Common myeloid progenitor, CD34-positive (primary cell): ENCODE measurements around the gene PPP2R2B.

Source experiments
- CTCF ChIA-PET: fragments of 350-600 bp; sonication (Branson Sonifier 250); formaldehyde crosslinking; loops from one replicate; lab custom pipeline; 2021; ENCODE audit warnings: antibody characterized with exemption; lab: Charles Lee
- POLR2A ChIA-PET: fragments of 350-600 bp; sonication (Branson Sonifier 250); formaldehyde crosslinking; loops from one replicate; lab custom pipeline; 2021; ENCODE audit warnings: antibody characterized with exemption; lab: Charles Lee
- DNase-seq, 3 donors: peaks; one replicate each; pipeline versions ENCODE4 v3.0.0 to v3.0.0-alpha.2; 2013
- H3K27ac ChIP-seq, 2 experiments: 1 replicate in 1 of 2; 2 replicates in 1 of 2; pipeline ENCODE4 v1.7.0; 2013; ENCODE audit warnings: inconsistent platforms in 2 of 2, low read length in 2 of 2, mild to moderate bottlenecking in 2 of 2, low read depth in 1 of 2, moderate library complexity in 1 of 2; ENCODE audit not compliant: severe bottlenecking in 2 of 2, insufficient read depth in 1 of 2, poor library complexity in 1 of 2
- H3K27me3 ChIP-seq, 5 experiments: replicated peaks in 2 of 5; 1 replicate in 3 of 5; 2 replicates in 2 of 5; pipeline versions ENCODE4 v1.6.1 to v1.7.0; 2013; ENCODE audit warnings: low read length in 4 of 5, mild to moderate bottlenecking in 2 of 5, moderate library complexity in 2 of 5, inconsistent platforms in 1 of 5; ENCODE audit not compliant: insufficient read depth in 5 of 5, control insufficient read depth in 4 of 5
- H3K36me3 ChIP-seq, 4 experiments: 1 replicate in 2 of 4; 2 replicates in 2 of 4; pipeline versions ENCODE4 v1.6.1 to v1.7.0; 2013; ENCODE audit warnings: low read length in 3 of 4, control low read depth in 1 of 4, mild to moderate bottlenecking in 1 of 4; ENCODE audit not compliant: control insufficient read depth in 4 of 4, insufficient read depth in 4 of 4
- H3K4me1 ChIP-seq, 4 experiments: 1 replicate in 3 of 4; 2 replicates in 1 of 4; pipeline versions ENCODE4 v1.6.1 to v1.7.1; 2013; ENCODE audit warnings: low read length in 3 of 4, mild to moderate bottlenecking in 3 of 4, control low read depth in 1 of 4, inconsistent platforms in 1 of 4, moderate library complexity in 1 of 4; ENCODE audit not compliant: control insufficient read depth in 4 of 4, insufficient read depth in 4 of 4; ENCODE audit errors: control extremely low read depth in 1 of 4
- H3K4me3 ChIP-seq, 7 experiments: 1 replicate in 4 of 7; 2 replicates in 3 of 7; pipeline versions ENCODE4 v1.5.1 to v1.7.0; 2013; ENCODE audit warnings: mild to moderate bottlenecking in 7 of 7, low read length in 6 of 7, moderate library complexity in 6 of 7, inconsistent platforms in 2 of 7, low read depth in 2 of 7, control low read depth in 1 of 7; ENCODE audit not compliant: insufficient read depth in 4 of 7, control insufficient read depth in 1 of 7; ENCODE audit errors: extremely low read depth in 1 of 7
- H3K9me3 ChIP-seq, 5 experiments: 1 replicate in 4 of 5; 2 replicates in 1 of 5; pipeline versions ENCODE4 v1.6.1 to v1.7.1; 2013; ENCODE audit warnings: low read length in 4 of 5, mild to moderate bottlenecking in 2 of 5, inconsistent platforms in 1 of 5, low read depth in 1 of 5, moderate library complexity in 1 of 5; ENCODE audit not compliant: control insufficient read depth in 4 of 5, insufficient read depth in 2 of 5; ENCODE audit errors: control extremely low read depth in 1 of 5
- WGBS: methylation state at CpG from one replicate; pipeline ENCODE4 v1.1.5; 2013; ENCODE audit not compliant: insufficient coverage; 5-methylcytosine and 5-hydroxymethylcytosine counted together

Gene PPP2R2B

DNA sequence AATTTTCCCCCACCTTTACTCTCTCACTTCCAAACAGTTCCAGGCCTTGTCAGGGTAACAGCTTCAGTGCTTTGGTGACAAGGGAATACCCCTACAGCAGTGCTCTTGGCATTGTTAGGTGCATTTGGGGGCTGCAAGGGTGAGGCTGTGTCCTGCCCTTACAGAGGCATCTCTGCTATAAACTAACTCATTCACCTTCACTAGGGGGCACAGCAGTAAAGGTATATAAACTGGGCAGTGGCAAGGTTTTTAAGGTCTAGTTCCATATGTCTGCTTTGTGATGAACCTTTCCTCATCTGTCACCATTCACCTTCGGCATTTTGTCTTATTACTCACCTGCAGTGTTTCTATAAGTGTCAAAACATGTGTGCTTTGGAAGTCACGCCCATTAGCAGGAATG is 283.5 kb downstream of the PPP2R2B start:
- ChIA-PET CTCF (interaction anchor here (1.2 kb wide), 1 partner anchor 373 kb away, joined by 3 read pairs; no protein-coding TSS in a partner anchor), POLR2A (no interaction called here)
- H3K27me3 ChIP-seq, result peaks cover 0 to 2% (median 0%) of the 10 kb centered on the region in 5 experiments
- H3K4me3 ChIP-seq, result no peak overlapping the region
- no peaks in the 10 kb centered on the region for H3K4me1 ChIP-seq
- H3K9me3 ChIP-seq, result no peaks in the 10 kb centered on the region
- no peak overlapping the region for H3K27ac ChIP-seq
- H3K36me3 ChIP-seq, result no peaks in the 10 kb centered on the region
- DNase-seq, result no peak
- WGBS, result 94% methylated on average over 2 of the region's 2 CpGs

DNA sequence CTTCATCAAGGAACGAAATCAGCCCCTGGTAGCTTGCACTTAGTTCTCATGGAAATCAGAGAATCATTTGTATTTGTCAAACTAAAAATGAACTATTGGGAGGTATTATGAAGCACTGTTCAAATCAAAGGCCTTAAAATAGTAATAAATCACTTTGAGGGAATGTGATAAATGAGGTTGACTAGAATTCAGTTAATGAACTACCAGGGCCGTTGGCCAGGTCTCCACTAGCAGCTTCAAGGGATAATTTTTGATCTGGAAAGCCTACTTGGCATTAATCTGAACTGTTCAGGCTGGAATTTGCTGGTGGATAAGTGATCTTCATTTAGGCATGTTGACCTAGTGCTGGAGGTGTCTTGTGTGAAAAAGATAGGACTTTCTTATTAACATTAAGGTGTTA is 286.2 kb downstream of the PPP2R2B start:
- no peaks in the 10 kb centered on the region for H3K9me3 ChIP-seq
- POLR2A ChIA-PET, result no interaction called here
- peaks cover 0 to 2% (median 0%) of the 10 kb centered on the region in 5 experiments for H3K27me3 ChIP-seq
- no peak overlapping the region for H3K27ac ChIP-seq
- WGBS, result 100% methylated on average over 1 of the region's 2 CpGs
- H3K4me3 ChIP-seq, result no peak overlapping the region
- CTCF ChIA-PET, result no interaction called here
- no peaks in the 10 kb centered on the region for H3K36me3 ChIP-seq
- no peak for DNase-seq
- no peaks in the 10 kb centered on the region for H3K4me1 ChIP-seq

DNA sequence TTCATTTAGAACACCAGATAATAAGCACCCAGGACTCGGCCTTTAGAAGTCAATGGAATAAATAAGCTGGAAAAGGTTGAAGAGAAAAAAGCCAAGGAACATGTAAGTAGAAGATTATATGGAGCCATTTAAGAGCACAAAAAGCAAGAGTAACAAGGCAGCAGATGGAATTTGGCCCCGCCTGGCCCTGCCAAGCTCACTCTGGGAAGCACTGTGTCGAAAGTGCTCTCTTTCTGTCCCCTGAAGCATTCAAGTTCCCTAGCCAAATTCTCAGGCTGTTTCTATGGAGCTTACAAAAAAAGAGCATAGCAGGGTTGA is 289.6 kb downstream of the PPP2R2B start:
- POLR2A ChIA-PET, result no interaction called here
- CTCF ChIA-PET, result no interaction called here
- no peaks in the 10 kb centered on the region for H3K36me3 ChIP-seq
- H3K27me3 ChIP-seq, result no peaks in the 10 kb centered on the region
- no peaks in the 10 kb centered on the region for H3K9me3 ChIP-seq
- no peak for DNase-seq
- no peak overlapping the region for H3K27ac ChIP-seq
- H3K4me3 ChIP-seq, result no peak overlapping the region
- no peaks in the 10 kb centered on the region for H3K4me1 ChIP-seq
- 96% methylated on average over 2 of the region's 3 CpGs for WGBS

DNA sequence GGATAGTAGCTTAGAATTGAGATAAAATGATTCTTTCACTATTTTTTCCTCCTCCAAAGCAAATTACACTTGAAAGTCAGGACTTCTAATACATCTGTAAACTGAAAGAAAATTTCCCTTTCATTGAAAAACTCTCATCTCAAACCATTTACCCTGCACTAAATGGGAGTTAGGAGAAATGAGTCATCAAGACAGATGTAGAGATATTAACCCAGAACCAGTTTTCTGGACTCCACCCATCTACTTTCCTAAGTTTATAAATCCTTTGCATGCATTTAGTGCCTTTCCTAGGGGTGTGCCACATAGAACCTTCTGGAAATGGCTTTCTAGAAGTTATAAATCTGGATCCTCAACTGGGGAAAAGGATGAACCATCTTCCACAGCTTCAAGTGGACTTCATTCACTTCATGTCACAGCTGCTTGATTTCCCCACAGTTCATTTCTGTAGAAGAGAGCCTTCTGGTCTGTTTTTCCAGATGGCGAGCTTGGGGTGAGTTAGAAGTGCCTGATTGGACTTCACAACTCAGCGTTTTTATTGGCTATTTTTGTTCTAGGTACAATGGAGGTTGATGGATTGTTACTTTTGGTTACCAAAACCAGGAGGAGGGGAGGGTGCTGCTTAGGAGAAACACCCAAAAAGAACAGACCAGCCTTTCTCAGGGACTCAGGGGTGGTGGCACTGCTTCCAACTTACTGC is 290.1 kb downstream of the PPP2R2B start:
- 90% methylated on average over 2 of the region's 2 CpGs for WGBS
- Histone ChIP-seq H3K4me1 (no peaks in the 10 kb centered on the region), H3K27ac (no peak overlapping the region), H3K36me3 (no peaks in the 10 kb centered on the region), H3K9me3 (no peaks in the 10 kb centered on the region), H3K4me3 (no peak overlapping the region), H3K27me3 (no peaks in the 10 kb centered on the region)
- DNase-seq, result no peak
- POLR2A ChIA-PET, result no interaction called here
- CTCF ChIA-PET, result no interaction called here

DNA sequence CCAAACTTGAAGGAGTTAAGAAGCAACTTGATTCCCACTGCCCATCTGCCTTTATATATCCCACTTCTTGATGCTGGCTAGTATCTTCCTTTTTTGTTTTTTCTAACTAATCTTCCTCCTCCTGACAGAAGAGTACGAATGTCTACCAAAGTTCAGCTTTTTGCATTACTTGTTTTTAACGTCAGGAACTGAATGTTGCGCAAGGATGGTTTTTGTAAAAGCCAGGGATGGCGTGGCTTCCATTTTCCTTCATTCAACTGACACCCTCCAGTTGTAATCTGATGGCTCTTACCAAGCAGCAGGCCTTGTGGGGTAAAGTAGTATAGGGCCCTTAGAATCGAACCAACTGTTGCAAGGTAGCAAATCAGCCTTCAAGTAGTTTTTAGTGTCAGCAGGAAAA is 291.8 kb downstream of the PPP2R2B start:
- ChIA-PET POLR2A (no interaction called here), CTCF (no interaction called here)
- DNase-seq, result no peak
- Histone ChIP-seq H3K36me3 (no peaks in the 10 kb centered on the region), H3K27me3 (no peaks in the 10 kb centered on the region), H3K9me3 (no peaks in the 10 kb centered on the region), H3K4me3 (no peak overlapping the region), H3K27ac (no peak overlapping the region), H3K4me1 (no peaks in the 10 kb centered on the region)
- 96% methylated on average over 4 of the region's 5 CpGs for WGBS

DNA sequence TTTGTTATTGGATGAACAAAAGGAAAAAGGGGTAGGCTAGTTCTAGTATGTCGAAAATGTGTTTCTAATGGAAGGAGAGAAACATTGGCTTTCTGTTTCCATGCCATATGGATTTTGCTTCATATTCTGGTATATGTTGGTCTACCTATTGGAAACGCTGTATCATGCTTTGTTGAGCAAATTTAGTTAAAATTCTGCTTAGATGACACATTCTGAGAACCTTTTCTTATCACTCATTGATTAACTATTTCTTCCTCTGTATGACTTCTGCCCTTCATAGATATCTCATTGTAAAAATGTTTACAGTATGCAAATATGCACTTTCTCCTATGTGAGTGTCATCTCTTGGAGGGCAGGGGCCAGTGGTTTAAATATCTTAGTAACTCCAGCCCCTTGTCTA is 293.8 kb downstream of the PPP2R2B start:
- H3K4me1 ChIP-seq, result no peaks in the 10 kb centered on the region
- ChIA-PET CTCF (no interaction called here), POLR2A (no interaction called here)
- no peaks in the 10 kb centered on the region for H3K36me3 ChIP-seq
- H3K9me3 ChIP-seq, result no peaks in the 10 kb centered on the region
- H3K27ac ChIP-seq, result no peak overlapping the region
- no peak overlapping the region for H3K4me3 ChIP-seq
- WGBS, result 84% methylated on average over 2 of the region's 2 CpGs
- no peak for DNase-seq
- no peaks in the 10 kb centered on the region for H3K27me3 ChIP-seq

DNA sequence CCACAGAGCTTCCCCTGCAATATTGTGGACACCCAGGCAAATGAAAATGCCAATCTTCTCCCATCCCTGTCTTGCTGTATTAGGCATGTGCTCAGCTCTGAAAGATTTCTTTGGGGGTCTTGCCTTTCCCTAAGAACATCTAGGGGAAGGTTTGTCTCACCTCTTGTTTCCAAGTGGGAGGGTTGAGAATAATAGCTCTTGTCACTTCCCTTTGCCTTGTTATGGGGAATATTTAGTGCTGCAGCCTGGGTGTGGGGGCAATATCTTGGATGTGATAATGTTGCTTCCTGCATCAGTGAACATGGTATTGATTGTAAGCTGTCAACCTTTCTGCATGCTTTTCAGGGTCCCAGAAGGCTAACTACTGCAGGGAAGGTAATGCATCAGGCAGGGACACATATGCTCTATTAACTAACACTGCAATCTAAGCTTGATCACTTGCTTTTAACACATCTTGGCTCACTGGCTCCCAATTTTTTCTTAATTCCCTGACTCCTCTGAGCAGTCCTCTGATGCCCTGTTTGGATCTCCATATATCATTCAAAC is 296.4 kb downstream of the PPP2R2B start:
- Histone ChIP-seq H3K27ac (no peak overlapping the region), H3K27me3 (peaks cover 0 to under 1% (median 0%) of the 10 kb centered on the region in 5 experiments), H3K4me1 (no peaks in the 10 kb centered on the region), H3K9me3 (no peaks in the 10 kb centered on the region), H3K4me3 (no peak overlapping the region), H3K36me3 (no peaks in the 10 kb centered on the region)
- POLR2A ChIA-PET, result no interaction called here
- no peak for DNase-seq
- CTCF ChIA-PET, result interaction anchor here (0.7 to 1.2 kb wide), 2 partner anchors 23 to 40 kb away, joined by 3 read pairs; no protein-coding TSS in a partner anchor
